HepG2 (cell line): ENCODE results near the gene ANKRD60. TPM values are rescaled to one million over a fixed set of nuclear protein-coding genes. Genes with fewer than 3 reads are reported as not detected.

Experiments used
- E2F1 ChIP-seq: sonication (generic); formaldehyde crosslinking; IDR thresholded peaks from 2 replicates; pipeline ENCODE4 v1.5.0; 2020; ENCODE audit warnings: missing genetic modification reagents
- EED ChIP-seq: sonication (generic); formaldehyde crosslinking; IDR thresholded peaks from 2 replicates; pipeline ENCODE4 v1.5.0; 2020; ENCODE audit warnings: mild to moderate bottlenecking, missing genetic modification reagents
- ELF3 ChIP-seq: IDR thresholded peaks from 2 replicates; pipeline ENCODE4 v1.6.1; 2016; ENCODE audit warnings: missing genetic modification reagents, missing compliant biosample characterization
- FOXM1 ChIP-seq: sonication (generic); formaldehyde crosslinking; IDR thresholded peaks from 2 replicates; pipeline ENCODE4 v1.5.0; 2020; ENCODE audit warnings: missing genetic modification reagents
- HNRNPH1 ChIP-seq: fragments of 200-400 bp; formaldehyde crosslinking; optimal IDR thresholded peaks from 2 replicates; pipeline ENCODE3; 2017; ENCODE audit warnings: mild to moderate bottlenecking, low read depth, low read length
- HNRNPLL ChIP-seq: fragments of 200-400 bp; formaldehyde crosslinking; IDR thresholded peaks from 2 replicates; pipeline ENCODE4 v1.6.1; 2017; ENCODE audit warnings: mild to moderate bottlenecking, low read depth, low read length; ENCODE audit not compliant: poor library complexity, severe bottlenecking
- NBN ChIP-seq: fragments of 450-650 bp; conservative IDR thresholded peaks from 2 replicates; pipeline ENCODE4 v1.6.1; 2017
- NFYB ChIP-seq: sonication (generic); formaldehyde crosslinking; IDR thresholded peaks from 2 replicates; pipeline ENCODE4 v1.4.0; 2020; ENCODE audit warnings: missing genetic modification reagents
- NR2F2 ChIP-seq: IDR thresholded peaks from 2 replicates; pipeline ENCODE4 v1.6.1; 2012; ENCODE audit warnings: low read depth, inconsistent platforms, borderline replicate concordance
- PHF8 ChIP-seq: sonication (generic); formaldehyde crosslinking; IDR thresholded peaks from 2 replicates; pipeline ENCODE4 v1.5.0; 2020; ENCODE audit warnings: missing genetic modification reagents
- SKI ChIP-seq: fragments of 450-650 bp; IDR thresholded peaks from one replicate; pipeline ENCODE4 v1.6.1; 2018; ENCODE audit warnings: mild to moderate bottlenecking; ENCODE audit not compliant: partially characterized antibody
- ZBTB38 ChIP-seq: sonication (generic); formaldehyde crosslinking; IDR thresholded peaks from 2 replicates; pipeline ENCODE4 v1.5.1; 2020; ENCODE audit warnings: mild to moderate bottlenecking, missing genetic modification reagents
- ZFP36L1 ChIP-seq: sonication (generic); formaldehyde crosslinking; IDR thresholded peaks from 2 replicates; pipeline ENCODE4 v1.8.0; 2022; ENCODE audit warnings: mild to moderate bottlenecking, missing genetic modification reagents, moderate library complexity
- ZFP36L2 ChIP-seq: sonication (generic); formaldehyde crosslinking; IDR thresholded peaks from 2 replicates; pipeline ENCODE4 v1.4.0; 2020; ENCODE audit warnings: missing genetic modification reagents
- ZFYVE20 ChIP-seq: sonication (generic); formaldehyde crosslinking; IDR thresholded peaks from 2 replicates; pipeline ENCODE4 v1.8.0; 2023; ENCODE audit warnings: low read depth, mild to moderate bottlenecking, moderate library complexity, missing genetic modification reagents, borderline replicate concordance
- ZMAT3 ChIP-seq: sonication (generic); formaldehyde crosslinking; conservative IDR thresholded peaks from 2 replicates; pipeline ENCODE4 v1.7.0; 2021; ENCODE audit warnings: missing genetic modification reagents
- ZNF777 ChIP-seq: sonication (generic); formaldehyde crosslinking; IDR thresholded peaks from 2 replicates; pipeline ENCODE4 v1.4.0; 2020; ENCODE audit warnings: missing genetic modification reagents
- polyA plus RNA-seq, 8 experiments: library from polyadenylated mRNA; depleted of rRNA in 3 of 8; stranded (reverse) in 7 of 8; unstranded in 1 of 8; fragments of >200 nt; fragmentation: Illumina TruSeq in 4 of 8; extraction: Trizol in 4 of 8; gene quantifications; 2 replicates each; pipeline versions ENCODE4 v1.2.1 to v1.2.3, GENCODE V29; 2011 to 2016; ENCODE audit warnings: low read depth in 4 of 8, missing spikeins in 1 of 8, mixed read lengths in 1 of 8; ENCODE audit not compliant: insufficient read depth in 1 of 8
- total RNA-seq, 5 experiments: library from RNA; depleted of rRNA; stranded (reverse); fragments of >200 nt; fragmentation: Illumina TruSeq; extraction: Trizol; gene quantifications; 2 replicates each; pipeline ENCODE4 v1.2.3, GENCODE V29; 2016; ENCODE audit warnings: low read depth in 1 of 5
- TF ChIP-seq, protein P1 (sequence below): sonication (generic); formaldehyde crosslinking; IDR thresholded peaks from 2 replicates; pipeline ENCODE4 v1.4.0; 2020; ENCODE audit warnings: mild to moderate bottlenecking, missing genetic modification reagents
- TF ChIP-seq, protein P2 (sequence below): sonication (generic); formaldehyde crosslinking; IDR thresholded peaks from 2 replicates; pipeline ENCODE4 v1.4.0; 2020; ENCODE audit warnings: missing genetic modification reagents, mild to moderate bottlenecking, borderline replicate concordance
- TF ChIP-seq, protein P3 (sequence below): IDR thresholded peaks from 2 replicates; pipeline ENCODE4 v1.6.1; 2012; ENCODE audit warnings: low read length, improper control_type of control experiment

The ANKRD60 gene
- total and polyA plus RNA-seq, 2 of the 13 experiments (the other 11 are each of a cell fraction or from before 2014, with no cell fraction given): not detected

- TF ChIP-seq, protein P1, sequence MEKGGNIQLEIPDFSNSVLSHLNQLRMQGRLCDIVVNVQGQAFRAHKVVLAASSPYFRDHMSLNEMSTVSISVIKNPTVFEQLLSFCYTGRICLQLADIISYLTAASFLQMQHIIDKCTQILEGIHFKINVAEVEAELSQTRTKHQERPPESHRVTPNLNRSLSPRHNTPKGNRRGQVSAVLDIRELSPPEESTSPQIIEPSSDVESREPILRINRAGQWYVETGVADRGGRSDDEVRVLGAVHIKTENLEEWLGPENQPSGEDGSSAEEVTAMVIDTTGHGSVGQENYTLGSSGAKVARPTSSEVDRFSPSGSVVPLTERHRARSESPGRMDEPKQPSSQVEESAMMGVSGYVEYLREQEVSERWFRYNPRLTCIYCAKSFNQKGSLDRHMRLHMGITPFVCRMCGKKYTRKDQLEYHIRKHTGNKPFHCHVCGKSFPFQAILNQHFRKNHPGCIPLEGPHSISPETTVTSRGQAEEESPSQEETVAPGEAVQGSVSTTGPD (CRISPR knock-in tag): no peak
- TF ChIP-seq NBN: no peak
- TF ChIP-seq ZBTB38 (CRISPR knock-in tag): 0 out of 2 replicates have a peak, but pooled peaks have one; percentile 40
- TF ChIP-seq EED (CRISPR knock-in tag): peak; percentile 85; the same call in 1 of the 2 replicates
- TF ChIP-seq NFYB: 0 out of 2 replicates have a peak, but pooled peaks have one; percentile 12
- peak; percentile 56; the same call in 1 of the 2 replicates for TF ChIP-seq ZNF777 (CRISPR knock-in tag)
- TF ChIP-seq, protein P2, sequence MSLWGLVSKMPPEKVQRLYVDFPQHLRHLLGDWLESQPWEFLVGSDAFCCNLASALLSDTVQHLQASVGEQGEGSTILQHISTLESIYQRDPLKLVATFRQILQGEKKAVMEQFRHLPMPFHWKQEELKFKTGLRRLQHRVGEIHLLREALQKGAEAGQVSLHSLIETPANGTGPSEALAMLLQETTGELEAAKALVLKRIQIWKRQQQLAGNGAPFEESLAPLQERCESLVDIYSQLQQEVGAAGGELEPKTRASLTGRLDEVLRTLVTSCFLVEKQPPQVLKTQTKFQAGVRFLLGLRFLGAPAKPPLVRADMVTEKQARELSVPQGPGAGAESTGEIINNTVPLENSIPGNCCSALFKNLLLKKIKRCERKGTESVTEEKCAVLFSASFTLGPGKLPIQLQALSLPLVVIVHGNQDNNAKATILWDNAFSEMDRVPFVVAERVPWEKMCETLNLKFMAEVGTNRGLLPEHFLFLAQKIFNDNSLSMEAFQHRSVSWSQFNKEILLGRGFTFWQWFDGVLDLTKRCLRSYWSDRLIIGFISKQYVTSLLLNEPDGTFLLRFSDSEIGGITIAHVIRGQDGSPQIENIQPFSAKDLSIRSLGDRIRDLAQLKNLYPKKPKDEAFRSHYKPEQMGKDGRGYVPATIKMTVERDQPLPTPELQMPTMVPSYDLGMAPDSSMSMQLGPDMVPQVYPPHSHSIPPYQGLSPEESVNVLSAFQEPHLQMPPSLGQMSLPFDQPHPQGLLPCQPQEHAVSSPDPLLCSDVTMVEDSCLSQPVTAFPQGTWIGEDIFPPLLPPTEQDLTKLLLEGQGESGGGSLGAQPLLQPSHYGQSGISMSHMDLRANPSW: no peak
- no peak for TF ChIP-seq NR2F2
- TF ChIP-seq, protein P3, sequence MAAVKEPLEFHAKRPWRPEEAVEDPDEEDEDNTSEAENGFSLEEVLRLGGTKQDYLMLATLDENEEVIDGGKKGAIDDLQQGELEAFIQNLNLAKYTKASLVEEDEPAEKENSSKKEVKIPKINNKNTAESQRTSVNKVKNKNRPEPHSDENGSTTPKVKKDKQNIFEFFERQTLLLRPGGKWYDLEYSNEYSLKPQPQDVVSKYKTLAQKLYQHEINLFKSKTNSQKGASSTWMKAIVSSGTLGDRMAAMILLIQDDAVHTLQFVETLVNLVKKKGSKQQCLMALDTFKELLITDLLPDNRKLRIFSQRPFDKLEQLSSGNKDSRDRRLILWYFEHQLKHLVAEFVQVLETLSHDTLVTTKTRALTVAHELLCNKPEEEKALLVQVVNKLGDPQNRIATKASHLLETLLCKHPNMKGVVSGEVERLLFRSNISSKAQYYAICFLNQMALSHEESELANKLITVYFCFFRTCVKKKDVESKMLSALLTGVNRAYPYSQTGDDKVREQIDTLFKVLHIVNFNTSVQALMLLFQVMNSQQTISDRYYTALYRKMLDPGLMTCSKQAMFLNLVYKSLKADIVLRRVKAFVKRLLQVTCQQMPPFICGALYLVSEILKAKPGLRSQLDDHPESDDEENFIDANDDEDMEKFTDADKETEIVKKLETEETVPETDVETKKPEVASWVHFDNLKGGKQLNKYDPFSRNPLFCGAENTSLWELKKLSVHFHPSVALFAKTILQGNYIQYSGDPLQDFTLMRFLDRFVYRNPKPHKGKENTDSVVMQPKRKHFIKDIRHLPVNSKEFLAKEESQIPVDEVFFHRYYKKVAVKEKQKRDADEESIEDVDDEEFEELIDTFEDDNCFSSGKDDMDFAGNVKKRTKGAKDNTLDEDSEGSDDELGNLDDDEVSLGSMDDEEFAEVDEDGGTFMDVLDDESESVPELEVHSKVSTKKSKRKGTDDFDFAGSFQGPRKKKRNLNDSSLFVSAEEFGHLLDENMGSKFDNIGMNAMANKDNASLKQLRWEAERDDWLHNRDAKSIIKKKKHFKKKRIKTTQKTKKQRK: no peak
- no peak for TF ChIP-seq E2F1 (CRISPR knock-in tag)
- TF ChIP-seq ZFYVE20 (CRISPR knock-in tag): no peak; the same call in 1 of the 2 replicates
- peak; percentile 86 for TF ChIP-seq HNRNPLL
- peak; percentile 78; the same call in 1 of the 2 replicates for TF ChIP-seq ZMAT3 (CRISPR knock-in tag)
- TF ChIP-seq SKI: no peak
- TF ChIP-seq FOXM1 (CRISPR knock-in tag): no peak
- TF ChIP-seq ZFP36L1 (CRISPR knock-in tag): 0 out of 2 replicates have a peak, but pooled peaks have one; percentile 76
- TF ChIP-seq PHF8 (CRISPR knock-in tag): peak; percentile 50; the same call in 1 of the 2 replicates
- no peak for TF ChIP-seq ZFP36L2 (CRISPR knock-in tag)
- TF ChIP-seq ELF3 (CRISPR knock-in tag): peak; percentile 50; the same call in 1 of the 2 replicates
- TF ChIP-seq HNRNPH1: no peak
These were observed 18.6 kb downstream of the ANKRD60 start (continued) for GRCh38 chr20:58209652-58210397.
